ENCODE data around the gene TASOR2.

Gene TASOR2

DNA sequence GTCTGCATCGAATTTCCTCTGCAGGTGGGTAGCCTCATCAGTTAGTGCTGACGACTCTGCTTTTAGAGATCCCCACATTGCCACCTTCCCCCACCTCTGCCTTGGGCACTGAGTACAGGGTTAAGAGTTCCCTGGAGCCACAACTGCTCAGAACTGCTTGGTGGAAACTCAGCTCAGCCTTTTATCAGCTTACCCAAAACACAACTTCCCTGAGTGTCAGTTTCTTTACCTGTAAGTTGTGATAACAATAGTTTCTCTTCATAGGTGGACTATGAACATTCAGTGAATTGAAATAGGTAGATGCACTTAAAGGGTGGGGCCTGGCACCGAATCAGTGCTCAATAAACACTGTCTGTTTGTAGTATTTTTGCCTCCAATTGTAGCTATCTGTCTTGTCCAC is 29.5 kb upstream of the TASOR2 start:
- Histone ChIP-seq H3K9me2 (replicated peaks; ENCODE audit: insufficient read depth, low read length) (no peaks in the 10 kb centered on the region), H3K4me1 (ENCODE audit: low read length) (peaks cover 23% of the 10 kb centered on the region), H2AFZ (ENCODE audit: low read length) (peak overlapping the region; percentile 61), H4K20me1 (ENCODE audit: insufficient read depth, low read length) (no peaks in the 10 kb centered on the region), H3K4me3 (ENCODE audit: low read length) (peak overlapping the region; percentile 36), H3K27ac (ENCODE audit: low read length) (peak overlapping the region; percentile 80), H3K79me2 (ENCODE audit: low read length) (no peaks in the 10 kb centered on the region), H3K9me3 (replicated peaks; ENCODE audit: insufficient read depth, low read length) (no peaks in the 10 kb centered on the region), H3K4me2 (ENCODE audit: low read depth, low read length) (peak overlapping the region; percentile 61), H3K9ac (ENCODE audit: low read length) (peak overlapping the region; percentile 37; the same call in 1 of the 2 replicates), H3F3A (ENCODE audit: insufficient read depth, low read length) (peaks cover 12% of the 10 kb centered on the region), H3K27me3 (replicated peaks; ENCODE audit: insufficient read depth, low read length) (no peaks in the 10 kb centered on the region), H3K36me3 (replicated peaks; ENCODE audit: insufficient read depth, low read length) (no peaks in the 10 kb centered on the region)
- TF ChIP-seq, protein P1, sequence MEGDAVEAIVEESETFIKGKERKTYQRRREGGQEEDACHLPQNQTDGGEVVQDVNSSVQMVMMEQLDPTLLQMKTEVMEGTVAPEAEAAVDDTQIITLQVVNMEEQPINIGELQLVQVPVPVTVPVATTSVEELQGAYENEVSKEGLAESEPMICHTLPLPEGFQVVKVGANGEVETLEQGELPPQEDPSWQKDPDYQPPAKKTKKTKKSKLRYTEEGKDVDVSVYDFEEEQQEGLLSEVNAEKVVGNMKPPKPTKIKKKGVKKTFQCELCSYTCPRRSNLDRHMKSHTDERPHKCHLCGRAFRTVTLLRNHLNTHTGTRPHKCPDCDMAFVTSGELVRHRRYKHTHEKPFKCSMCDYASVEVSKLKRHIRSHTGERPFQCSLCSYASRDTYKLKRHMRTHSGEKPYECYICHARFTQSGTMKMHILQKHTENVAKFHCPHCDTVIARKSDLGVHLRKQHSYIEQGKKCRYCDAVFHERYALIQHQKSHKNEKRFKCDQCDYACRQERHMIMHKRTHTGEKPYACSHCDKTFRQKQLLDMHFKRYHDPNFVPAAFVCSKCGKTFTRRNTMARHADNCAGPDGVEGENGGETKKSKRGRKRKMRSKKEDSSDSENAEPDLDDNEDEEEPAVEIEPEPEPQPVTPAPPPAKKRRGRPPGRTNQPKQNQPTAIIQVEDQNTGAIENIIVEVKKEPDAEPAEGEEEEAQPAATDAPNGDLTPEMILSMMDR (IDR thresholded peaks at IDR 0.05; ENCODE audit: low read length), result no peak
- no peak for TF ChIP-seq EZH2 (optimal IDR thresholded peaks at IDR 0.05; ENCODE audit: low read depth, low read length)
- TF ChIP-seq EZH2phosphoT487 (IDR thresholded peaks at IDR 0.05; ENCODE audit: low read length), result no peak
- DNase-seq, result peak; percentile 91

DNA sequence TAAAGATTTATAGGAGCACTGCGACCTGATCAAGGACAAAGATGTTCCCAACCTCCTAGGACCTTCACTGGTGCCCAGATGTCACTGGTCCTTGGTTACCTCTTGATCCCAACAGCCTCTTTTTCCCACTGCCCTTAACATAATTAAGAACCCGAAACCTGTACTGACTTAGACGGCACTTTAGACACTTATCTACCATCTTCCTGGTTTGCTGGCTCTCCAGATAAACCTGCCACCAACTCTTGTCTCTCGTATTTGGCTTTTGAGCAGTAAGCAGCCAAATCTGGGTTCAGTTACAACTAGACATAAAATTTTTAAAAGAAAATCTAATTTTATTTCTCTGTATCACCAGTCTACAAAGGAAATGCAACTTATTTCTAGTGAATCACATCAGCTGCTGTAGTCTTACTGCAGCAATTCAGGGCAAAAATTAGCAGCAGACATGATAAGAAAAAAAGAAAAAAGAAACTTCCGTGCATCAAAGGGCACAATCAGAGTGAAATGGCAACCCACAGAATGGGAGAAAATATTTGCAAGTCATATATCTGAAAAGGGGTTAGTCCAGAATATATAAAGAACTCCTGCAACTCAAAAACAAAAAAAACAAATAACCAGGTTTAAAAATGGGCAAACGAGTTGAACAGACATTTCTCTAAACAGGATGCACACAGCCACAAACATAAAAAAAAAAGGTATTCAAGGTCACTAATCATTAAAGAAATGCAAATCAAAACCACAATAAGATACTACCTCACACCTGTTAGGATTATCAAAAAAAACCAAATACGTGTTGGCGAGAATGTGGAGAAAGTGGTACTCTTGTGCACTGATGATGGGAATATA is 27.7 kb upstream of the TASOR2 start:
- no peak overlapping the region for H3K4me3 ChIP-seq (ENCODE audit: low read length)
- H3K4me1 ChIP-seq (ENCODE audit: low read length), result peaks cover 23% of the 10 kb centered on the region
- no peaks in the 10 kb centered on the region for H3K79me2 ChIP-seq (ENCODE audit: low read length)
- H3K9me3 ChIP-seq (replicated peaks; ENCODE audit: insufficient read depth, low read length), result no peaks in the 10 kb centered on the region
- peak; percentile 35 for DNase-seq
- peaks cover 12% of the 10 kb centered on the region for H3F3A ChIP-seq (ENCODE audit: insufficient read depth, low read length)
- no peaks in the 10 kb centered on the region for H3K9me2 ChIP-seq (replicated peaks; ENCODE audit: insufficient read depth, low read length)
- H3K36me3 ChIP-seq (replicated peaks; ENCODE audit: insufficient read depth, low read length), result no peaks in the 10 kb centered on the region
- H3K27ac ChIP-seq (ENCODE audit: low read length), result no peak overlapping the region
- H4K20me1 ChIP-seq (ENCODE audit: insufficient read depth, low read length), result no peaks in the 10 kb centered on the region
- no peaks in the 10 kb centered on the region for H3K27me3 ChIP-seq (replicated peaks; ENCODE audit: insufficient read depth, low read length)
- no peak overlapping the region for H3K4me2 ChIP-seq (ENCODE audit: low read depth, low read length)
- no peak for TF ChIP-seq EZH2phosphoT487 (IDR thresholded peaks at IDR 0.05; ENCODE audit: low read length)
- TF ChIP-seq, protein P1 (IDR thresholded peaks at IDR 0.05; ENCODE audit: low read length), result no peak
- no peak for TF ChIP-seq EZH2 (optimal IDR thresholded peaks at IDR 0.05; ENCODE audit: low read depth, low read length)
- H3K9ac ChIP-seq (ENCODE audit: low read length), result no peak overlapping the region
- no peak overlapping the region for H2AFZ ChIP-seq (ENCODE audit: low read length)

DNA sequence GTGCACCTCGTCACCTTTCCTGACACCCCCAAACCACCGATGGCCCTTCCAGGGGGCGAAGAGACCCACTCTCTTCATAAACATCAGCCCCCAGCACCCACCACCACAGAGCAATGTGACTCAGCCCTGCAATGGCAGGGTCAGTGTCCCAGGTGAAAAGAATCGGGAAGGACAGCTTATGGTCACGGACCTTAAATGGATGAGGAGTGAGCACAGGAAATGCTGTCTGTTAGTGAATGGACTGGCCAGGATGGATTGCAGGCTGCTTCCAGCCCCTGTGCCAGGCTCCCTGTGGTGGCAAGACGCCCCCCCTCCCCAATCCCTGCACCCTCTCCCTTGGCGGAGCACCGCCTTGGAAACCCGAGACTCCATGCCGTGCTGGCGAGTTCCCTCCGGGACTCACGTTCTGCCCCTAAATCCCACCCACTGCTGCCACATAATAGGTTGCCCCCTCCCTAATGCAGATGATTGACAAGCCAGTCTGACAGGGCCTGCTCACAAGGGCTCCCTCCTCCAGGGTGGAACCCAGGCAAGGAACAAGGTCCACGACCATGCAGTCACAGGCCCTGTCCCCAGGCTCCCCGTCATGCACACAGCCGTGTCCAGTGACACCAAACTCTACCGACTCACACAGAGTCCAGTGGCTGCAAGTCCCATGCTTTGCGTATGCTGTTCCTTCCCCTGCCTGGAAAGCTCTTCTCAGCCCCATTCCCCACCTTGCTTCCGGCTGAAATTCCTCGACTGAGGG is 25.6 kb upstream of the TASOR2 start:
- H4K20me1 ChIP-seq (ENCODE audit: insufficient read depth, low read length), result no peaks in the 10 kb centered on the region
- peaks cover 23% of the 10 kb centered on the region for H3K4me1 ChIP-seq (ENCODE audit: low read length)
- H3K4me2 ChIP-seq (ENCODE audit: low read depth, low read length), result no peak overlapping the region
- TF ChIP-seq, protein P1 (IDR thresholded peaks at IDR 0.05; ENCODE audit: low read length), result no peak
- TF ChIP-seq EZH2phosphoT487 (IDR thresholded peaks at IDR 0.05; ENCODE audit: low read length) (no peak), EZH2 (optimal IDR thresholded peaks at IDR 0.05; ENCODE audit: low read depth, low read length) (no peak)
- H2AFZ ChIP-seq (ENCODE audit: low read length), result no peak overlapping the region
- DNase-seq, result no peak
- no peak overlapping the region for H3K27ac ChIP-seq (ENCODE audit: low read length)
- H3K9me2 ChIP-seq (replicated peaks; ENCODE audit: insufficient read depth, low read length), result no peaks in the 10 kb centered on the region
- no peak overlapping the region for H3K4me3 ChIP-seq (ENCODE audit: low read length)
- H3F3A ChIP-seq (ENCODE audit: insufficient read depth, low read length), result peaks cover 12% of the 10 kb centered on the region
- H3K27me3 ChIP-seq (replicated peaks; ENCODE audit: insufficient read depth, low read length), result no peaks in the 10 kb centered on the region
- no peaks in the 10 kb centered on the region for H3K36me3 ChIP-seq (replicated peaks; ENCODE audit: insufficient read depth, low read length)
- no peaks in the 10 kb centered on the region for H3K9me3 ChIP-seq (replicated peaks; ENCODE audit: insufficient read depth, low read length)
- no peaks in the 10 kb centered on the region for H3K79me2 ChIP-seq (ENCODE audit: low read length)
- no peak overlapping the region for H3K9ac ChIP-seq (ENCODE audit: low read length)

All from MM.1S (cell line).